SH-SY5Y (cell line): ENCODE results near the gene CROCC2.

Source experiments
- GATA2 ChIP-seq: IDR thresholded peaks from 2 replicates; pipeline ENCODE4 v1.6.1; 2011; ENCODE audit warnings: mild to moderate bottlenecking, low read depth, low read length
- GATA3 ChIP-seq: IDR thresholded peaks from 2 replicates; pipeline ENCODE4 v1.6.1; 2011; ENCODE audit warnings: low read depth, mild to moderate bottlenecking, low read length, moderate library complexity

DNA sequence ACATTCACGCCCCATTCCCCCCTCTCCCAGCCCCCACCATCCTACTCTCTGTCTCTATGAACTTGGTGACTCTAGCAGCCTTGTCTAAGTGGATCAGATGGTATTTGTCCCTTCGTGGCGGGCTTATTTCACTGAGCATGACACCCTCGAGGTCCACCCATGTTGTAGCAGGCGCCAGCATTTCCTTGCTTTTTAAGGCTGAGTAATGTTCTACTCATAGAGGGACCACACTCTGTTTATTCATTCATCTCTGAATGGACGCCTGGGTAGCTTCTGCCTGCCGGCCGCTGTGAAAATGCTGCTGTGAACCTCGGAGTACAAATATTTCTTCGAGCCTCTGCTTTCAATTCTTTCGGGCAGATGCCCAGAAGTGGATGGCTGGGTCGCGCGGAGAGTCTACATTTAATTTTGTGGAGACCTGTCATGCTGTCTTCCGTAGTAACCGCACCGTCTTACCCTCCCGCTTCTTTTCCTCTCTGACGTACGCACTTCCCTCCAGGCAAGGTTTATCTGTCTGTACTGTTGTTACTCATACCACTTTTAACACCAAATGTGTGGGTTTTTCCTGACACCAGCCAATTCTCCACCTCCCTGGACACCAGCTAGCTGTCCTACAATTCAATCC lies 5.6 kb downstream of the CROCC2 start:
- TF ChIP-seq GATA3 (no peak), GATA2 (no peak)
